ENCODE data around the gene NUAK2. TPM values are rescaled to one million over a fixed set of nuclear protein-coding genes. Genes with fewer than 3 reads are reported as not detected.

The NUAK2 gene
- total and polyA plus RNA-seq, 8 donors = 6.1 to 12.3 (median 8.6) TPM

DNA sequence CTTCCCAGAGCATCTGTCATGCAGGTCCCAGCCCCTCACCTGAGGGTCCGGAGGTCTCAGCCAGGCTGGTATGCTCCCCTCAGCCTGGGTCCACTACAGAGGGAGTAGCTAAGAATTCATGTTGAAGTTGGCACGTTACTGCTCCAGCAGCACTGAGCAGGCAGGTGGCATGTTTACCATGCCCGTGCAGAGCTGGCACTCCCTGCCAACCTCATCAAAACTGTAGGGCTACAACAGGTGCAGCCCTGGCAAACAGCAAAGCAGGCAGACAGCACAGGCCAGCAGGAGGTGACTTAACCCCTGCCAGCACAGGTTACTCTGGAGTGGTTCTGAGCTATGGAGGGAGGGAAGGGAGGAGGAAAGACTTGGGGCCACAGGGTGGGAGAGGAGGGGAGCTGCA is 46.4 kb downstream of the NUAK2 start:
- no peaks in the 10 kb centered on the region for H3K36me3 ChIP-seq
- H3K4me1 ChIP-seq = peaks cover 7 to 40% of the 10 kb centered on the region in 2 donors
- no peak overlapping the region for H3K4me3 ChIP-seq
- TF ChIP-seq, protein P1, sequence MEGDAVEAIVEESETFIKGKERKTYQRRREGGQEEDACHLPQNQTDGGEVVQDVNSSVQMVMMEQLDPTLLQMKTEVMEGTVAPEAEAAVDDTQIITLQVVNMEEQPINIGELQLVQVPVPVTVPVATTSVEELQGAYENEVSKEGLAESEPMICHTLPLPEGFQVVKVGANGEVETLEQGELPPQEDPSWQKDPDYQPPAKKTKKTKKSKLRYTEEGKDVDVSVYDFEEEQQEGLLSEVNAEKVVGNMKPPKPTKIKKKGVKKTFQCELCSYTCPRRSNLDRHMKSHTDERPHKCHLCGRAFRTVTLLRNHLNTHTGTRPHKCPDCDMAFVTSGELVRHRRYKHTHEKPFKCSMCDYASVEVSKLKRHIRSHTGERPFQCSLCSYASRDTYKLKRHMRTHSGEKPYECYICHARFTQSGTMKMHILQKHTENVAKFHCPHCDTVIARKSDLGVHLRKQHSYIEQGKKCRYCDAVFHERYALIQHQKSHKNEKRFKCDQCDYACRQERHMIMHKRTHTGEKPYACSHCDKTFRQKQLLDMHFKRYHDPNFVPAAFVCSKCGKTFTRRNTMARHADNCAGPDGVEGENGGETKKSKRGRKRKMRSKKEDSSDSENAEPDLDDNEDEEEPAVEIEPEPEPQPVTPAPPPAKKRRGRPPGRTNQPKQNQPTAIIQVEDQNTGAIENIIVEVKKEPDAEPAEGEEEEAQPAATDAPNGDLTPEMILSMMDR (IDR thresholded peaks at IDR 0.05) = no peak
- no peaks in the 10 kb centered on the region for H3K9me3 ChIP-seq
- no peaks in the 10 kb centered on the region for H3K27me3 ChIP-seq
- DNase-seq (peak in 1 of 4 donors; percentile 70), ATAC-seq (peak; percentile 81)
- intact Hi-C loops (cut with DNase I) = no loop called here
- no peak overlapping the region for H3K27ac ChIP-seq

DNA sequence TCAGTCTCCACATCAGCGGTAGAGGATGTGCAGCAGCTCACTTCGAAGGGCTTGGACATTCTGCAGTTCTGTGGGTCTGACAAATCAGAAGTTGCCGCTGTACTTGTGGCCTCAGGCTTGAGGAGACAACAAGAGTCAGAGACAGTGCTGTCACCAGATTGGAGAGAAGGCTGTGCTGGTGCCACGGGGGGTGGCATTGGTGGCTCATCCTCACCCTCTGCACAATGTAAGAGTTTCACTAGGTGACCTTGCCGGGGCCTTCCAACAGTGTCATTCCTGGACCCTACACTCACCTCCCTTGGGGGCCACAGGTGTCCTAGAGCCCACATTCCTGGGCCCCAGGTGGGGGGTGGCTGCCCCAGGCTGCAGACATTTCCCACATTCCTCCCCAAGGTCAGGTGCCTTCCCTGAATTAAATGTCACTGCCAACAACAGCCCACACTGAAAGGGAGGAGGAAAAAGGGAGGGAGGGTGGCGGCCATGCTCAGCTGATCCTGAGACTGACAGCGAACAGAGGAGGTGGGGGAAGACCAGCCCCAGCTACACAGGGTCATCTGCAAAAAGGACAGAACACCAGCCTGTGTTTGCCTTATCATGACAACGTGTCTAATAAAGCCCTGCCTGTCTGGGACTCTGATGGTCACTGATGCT is 47.4 kb downstream of the NUAK2 start:
- no peaks in the 10 kb centered on the region for H3K36me3 ChIP-seq
- no peaks in the 10 kb centered on the region for H3K9me3 ChIP-seq
- DNase-seq = no peak
- peaks cover 7 to 40% of the 10 kb centered on the region in 2 donors for H3K4me1 ChIP-seq
- no peak overlapping the region for H3K4me3 ChIP-seq
- no peak overlapping the region for H3K27ac ChIP-seq
- H3K27me3 ChIP-seq = no peaks in the 10 kb centered on the region
- ATAC-seq = peak; percentile 1
- TF ChIP-seq, protein P1 (IDR thresholded peaks at IDR 0.05) = no peak
- intact Hi-C loops (cut with DNase I) = loop anchor here in 1 of 2 donors (5.0 kb wide), 1 partner anchor 48 kb away; the partner anchor contains the start of gene NUAK2

DNA sequence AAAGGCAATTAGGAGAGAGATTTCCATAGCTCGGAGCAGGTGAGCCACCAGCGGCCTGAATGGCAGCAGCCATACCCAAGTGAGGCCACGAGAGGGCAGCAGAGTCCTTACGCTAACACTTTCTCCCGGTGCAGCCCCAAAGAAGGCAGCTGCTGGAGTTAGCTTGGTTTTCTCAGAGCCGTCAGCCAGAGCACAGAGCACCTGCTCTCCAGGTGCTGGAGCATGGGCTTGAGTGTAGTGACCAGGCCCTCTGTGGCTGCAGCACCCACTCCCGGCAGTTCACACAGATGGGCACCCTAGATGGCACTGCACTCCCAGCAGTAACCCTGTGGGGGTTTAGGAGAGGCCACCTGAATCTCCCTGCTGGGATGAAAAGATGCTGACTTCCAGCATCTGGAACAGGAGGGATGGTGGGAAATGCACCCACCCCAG is 48.0 kb downstream of the NUAK2 start:
- no peaks in the 10 kb centered on the region for H3K36me3 ChIP-seq
- no peaks in the 10 kb centered on the region for H3K9me3 ChIP-seq
- TF ChIP-seq, protein P1 (IDR thresholded peaks at IDR 0.05) = peak; percentile 97 to 99
- no peak overlapping the region for H3K4me3 ChIP-seq
- peaks cover 7 to 40% of the 10 kb centered on the region in 2 donors for H3K4me1 ChIP-seq
- no peak overlapping the region for H3K27ac ChIP-seq
- ATAC-seq (peak; percentile 86), DNase-seq (peak; percentile 68 to 93 (median 86))
- no peaks in the 10 kb centered on the region for H3K27me3 ChIP-seq
- intact Hi-C loops (cut with DNase I) = loop anchor here (2.0 to 5.0 kb wide), 2 partner anchors 49 to 51 kb away; partner anchors contain the start of gene NUAK2 (in 1 of the 2)

DNA sequence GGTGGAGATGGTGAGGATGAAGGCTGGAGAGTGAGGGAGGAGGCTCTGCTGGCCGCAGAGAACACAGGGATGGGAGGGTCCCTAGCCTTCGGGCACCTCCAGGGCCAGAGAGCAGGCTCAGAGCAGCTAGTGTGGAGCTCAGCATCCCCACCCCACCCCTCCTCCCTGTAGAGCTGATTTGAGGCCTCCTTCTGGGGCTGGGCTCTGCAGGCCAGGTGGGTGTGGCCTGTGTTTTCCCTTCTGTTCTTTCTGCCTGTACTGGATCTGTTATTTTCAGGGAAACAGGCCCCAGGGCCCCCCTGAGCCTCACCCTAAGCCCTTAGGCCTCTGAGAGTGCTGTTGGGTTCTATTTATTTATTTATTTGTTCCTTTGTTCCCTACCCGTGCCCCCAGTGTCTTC is 49.0 kb downstream of the NUAK2 start:
- Histone ChIP-seq H3K27ac (no peak overlapping the region), H3K4me3 (no peak overlapping the region), H3K36me3 (no peaks in the 10 kb centered on the region), H3K9me3 (no peaks in the 10 kb centered on the region), H3K4me1 (peaks cover 7 to 42% of the 10 kb centered on the region in 2 donors), H3K27me3 (no peaks in the 10 kb centered on the region)
- ATAC-seq (no peak), DNase-seq (no peak)
- intact Hi-C loops (cut with DNase I) = loop anchor here (2.0 to 5.0 kb wide), 2 partner anchors 50 to 52 kb away; partner anchors contain the start of gene NUAK2 (in 1 of the 2)
- TF ChIP-seq, protein P1 (IDR thresholded peaks at IDR 0.05) = no peak

DNA sequence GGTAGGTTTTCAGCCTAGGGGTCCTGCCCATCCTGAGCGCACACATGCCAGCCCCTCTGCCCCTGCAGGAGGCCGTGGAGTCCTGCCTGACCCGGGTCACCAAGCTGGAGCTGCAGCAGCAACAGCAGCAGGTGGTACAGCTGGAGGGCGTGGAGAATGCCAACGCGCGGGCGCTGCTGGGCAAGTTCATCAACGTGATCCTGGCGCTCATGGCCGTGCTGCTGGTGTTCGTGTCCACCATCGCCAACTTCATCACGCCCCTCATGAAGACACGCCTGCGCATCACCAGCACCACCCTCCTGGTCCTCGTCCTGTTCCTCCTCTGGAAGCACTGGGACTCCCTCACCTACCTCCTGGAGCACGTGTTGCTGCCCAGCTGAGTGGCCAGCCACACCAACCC is 49.8 kb downstream of the NUAK2 start:
- H3K27ac ChIP-seq = no peak overlapping the region
- no peaks in the 10 kb centered on the region for H3K27me3 ChIP-seq
- ATAC-seq (no peak), DNase-seq (no peak)
- H3K36me3 ChIP-seq = no peaks in the 10 kb centered on the region
- H3K4me1 ChIP-seq = peaks cover 7 to 50% of the 10 kb centered on the region in 2 donors
- H3K9me3 ChIP-seq = no peaks in the 10 kb centered on the region
- intact Hi-C loops (cut with DNase I) = loop anchor here (2.0 to 5.0 kb wide), 2 partner anchors 51 to 53 kb away; partner anchors contain the start of gene NUAK2 (in 1 of the 2)
- no peak overlapping the region for H3K4me3 ChIP-seq
- TF ChIP-seq, protein P1 (IDR thresholded peaks at IDR 0.05) = no peak

Measured in left lung (tissue), 10 donors.